DMS53 treated with DMSO at 0.1 percent for 48 hours (cell line): Measurements from ENCODE around the gene BPIFB3.
A peak's percentile ranks its signal among the peaks of the same experiment; 100 is the strongest.
"Not testable (repeated sequence)": the region's sequence is repeated elsewhere in the genome, so short reads cannot be mapped to it uniquely, and the experiment has no call there.

Source experiments
- DNase-seq: peaks from one replicate; lab custom pipeline; 2025; ENCODE audit not compliant: unreplicated experiment; lab: John Stamatoyannopoulos, UW

BPIFB3 gene

GRCh38 chr20:33083544-33084340 is 30.0 kb downstream of the BPIFB3 start:
- DNase-seq, result no peak

- no peak for DNase-seq
Measured at GRCh38 chr20:33084722-33085121, 31.0 kb downstream of the BPIFB3 start.

DNA sequence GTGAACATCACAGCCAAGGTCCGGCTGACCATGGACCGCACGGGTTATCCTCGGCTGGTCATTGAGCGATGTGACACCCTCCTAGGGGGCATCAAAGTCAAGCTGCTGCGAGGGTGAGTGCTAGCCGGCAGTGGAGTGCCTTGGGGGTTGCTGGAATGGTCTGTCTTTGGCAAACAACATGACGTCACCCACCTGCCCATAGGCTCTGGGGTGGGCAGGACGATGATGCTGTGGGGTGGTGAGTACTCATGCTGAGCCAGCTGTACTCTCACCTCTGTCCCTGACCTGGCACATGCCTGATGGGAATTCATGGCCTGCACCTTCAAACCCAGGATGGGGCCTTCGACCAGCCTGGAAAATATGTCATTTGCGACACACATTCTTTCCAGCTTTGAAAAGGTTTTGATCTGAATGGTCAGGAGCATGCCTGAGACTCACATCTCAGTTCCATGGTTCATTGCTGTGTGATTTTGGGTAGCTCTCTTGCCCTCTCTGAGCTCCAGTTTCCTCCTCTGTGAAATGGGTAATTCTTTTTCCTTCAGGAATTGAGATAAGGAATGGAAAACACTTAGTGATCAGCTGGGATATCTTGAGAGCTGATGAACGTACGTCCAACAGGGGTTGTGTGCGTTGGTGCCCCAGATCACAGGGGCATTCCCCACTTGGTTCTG is 32.5 kb downstream of the BPIFB3 start:
- no peak for DNase-seq

DNA sequence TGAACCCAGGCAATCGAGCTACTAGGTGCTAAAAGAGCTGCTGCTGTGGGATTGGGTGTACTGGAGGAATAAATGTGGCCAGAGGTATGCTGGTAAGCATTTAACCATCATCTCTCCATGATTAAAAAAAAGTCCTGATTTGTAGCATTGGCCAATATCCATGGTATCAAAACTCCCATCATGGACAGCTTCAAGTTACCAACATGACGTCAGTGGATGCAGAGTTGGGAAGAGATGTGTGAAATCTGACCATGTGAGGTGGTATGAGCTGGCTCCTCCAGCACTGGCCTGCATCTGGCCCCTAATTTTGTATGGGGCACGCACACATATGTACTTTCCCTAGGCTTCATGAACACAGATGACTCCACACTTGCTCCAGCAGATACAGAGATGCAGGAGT is 37.4 kb downstream of the BPIFB3 start:
- no peak for DNase-seq

GRCh38 chr20:33091693-33092092 is 38.0 kb downstream of the BPIFB3 start:
- no peak for DNase-seq

DNA sequence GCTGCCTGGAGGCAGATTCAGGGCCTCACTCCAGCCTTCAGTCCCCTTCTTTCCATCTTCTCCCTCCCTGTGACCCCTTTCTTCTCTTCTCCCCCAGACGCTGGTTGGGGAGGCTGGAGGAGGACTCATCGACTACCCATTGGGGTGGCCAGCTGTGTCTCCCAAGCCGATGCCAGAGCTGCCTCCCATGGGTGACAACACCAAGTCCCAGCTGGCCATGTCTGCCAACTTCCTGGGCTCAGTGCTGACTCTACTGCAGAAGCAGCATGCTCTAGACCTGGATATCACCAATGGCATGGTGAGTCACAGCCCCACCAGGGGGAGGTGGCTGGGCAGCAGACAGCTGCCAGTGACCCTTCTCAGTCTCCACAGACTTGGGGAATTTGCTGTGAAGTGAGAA is 38.7 kb downstream of the BPIFB3 start:
- DNase-seq, result no peak

GRCh38 chr20:33093074-33093473 is 39.4 kb downstream of the BPIFB3 start:
- DNase-seq, result no peak

GRCh38 chr20:33093582-33093981 is 39.9 kb downstream of the BPIFB3 start:
- no peak for DNase-seq

DNA sequence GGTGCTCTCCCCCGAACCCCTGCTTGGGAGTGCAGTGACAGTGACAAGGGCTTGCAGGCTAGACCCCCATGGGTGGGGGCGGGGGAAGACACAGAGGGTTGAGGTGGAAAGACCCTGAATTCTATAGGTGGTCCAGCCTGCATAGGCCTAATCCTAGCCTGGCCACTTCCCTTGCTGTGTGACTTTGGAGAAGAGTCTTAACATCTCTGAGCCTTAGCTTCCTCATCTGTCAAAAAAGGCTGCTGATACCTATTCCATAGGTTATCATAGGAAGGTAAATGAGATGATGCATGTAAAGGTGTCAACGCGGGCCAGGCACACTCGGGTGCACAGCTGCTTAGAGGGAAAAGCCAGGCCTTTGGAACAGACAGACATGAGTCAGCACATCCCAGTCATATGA is 41.5 kb downstream of the BPIFB3 start:
- no peak for DNase-seq

DNA sequence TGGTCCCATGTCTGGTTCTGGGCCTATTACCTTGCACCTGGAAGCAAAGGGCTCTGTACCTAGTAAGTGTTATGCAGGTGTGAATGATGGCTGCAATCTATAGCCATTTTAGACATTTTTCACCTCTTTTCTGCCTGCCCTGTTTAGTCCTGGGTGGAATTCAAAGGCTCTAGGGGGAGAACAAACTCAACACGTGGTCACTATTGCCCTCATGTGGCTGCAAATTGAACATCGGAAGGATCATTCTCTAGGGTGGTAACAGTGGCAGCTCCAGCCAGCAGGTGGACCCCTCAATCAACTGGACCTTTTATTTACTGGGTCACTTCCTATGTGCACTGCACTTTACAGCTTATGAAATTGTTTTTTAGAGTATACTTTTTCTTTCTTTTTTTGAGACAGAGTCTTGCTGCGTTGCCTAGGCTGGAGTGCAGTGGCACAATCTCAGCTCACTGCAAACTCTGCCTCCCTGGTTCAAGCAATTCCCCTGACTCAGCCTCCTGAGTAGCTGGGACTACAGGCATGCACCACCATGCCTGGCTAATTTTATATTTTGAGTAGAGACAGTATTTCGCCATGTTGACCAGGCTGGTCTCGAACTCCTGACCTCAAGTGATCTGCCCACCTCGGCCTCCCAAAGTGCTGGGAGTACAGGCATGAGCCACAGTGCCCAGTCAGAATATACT is 42.3 kb downstream of the BPIFB3 start:
- DNase-seq, result peak; percentile 5

- DNase-seq, result no peak
Measured at GRCh38 chr20:33097001-33097400, 43.3 kb downstream of the BPIFB3 start.

- DNase-seq, result no peak
Measured at GRCh38 chr20:33099843-33100538, 46.3 kb downstream of the BPIFB3 start.

DNA sequence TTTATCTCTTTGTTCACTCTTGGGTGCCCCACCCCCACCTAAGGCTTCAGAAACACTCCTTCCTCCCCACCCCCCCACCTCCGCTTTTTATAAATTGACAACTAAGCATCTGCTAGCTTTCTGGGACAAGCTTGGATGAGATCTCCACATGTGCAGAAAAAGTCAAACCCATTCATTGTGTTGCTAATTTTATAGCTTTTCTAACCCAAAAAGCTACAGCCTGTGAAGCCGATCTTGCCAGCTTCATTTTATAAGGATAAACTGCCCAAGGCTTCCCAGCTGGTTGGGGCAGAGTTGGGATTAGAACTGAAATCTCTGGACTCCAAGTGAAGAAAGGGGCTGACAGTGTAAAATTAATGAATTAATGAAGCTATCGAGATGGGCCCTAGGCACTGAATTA is 49.9 kb downstream of the BPIFB3 start:
- DNase-seq, result no peak

DNA sequence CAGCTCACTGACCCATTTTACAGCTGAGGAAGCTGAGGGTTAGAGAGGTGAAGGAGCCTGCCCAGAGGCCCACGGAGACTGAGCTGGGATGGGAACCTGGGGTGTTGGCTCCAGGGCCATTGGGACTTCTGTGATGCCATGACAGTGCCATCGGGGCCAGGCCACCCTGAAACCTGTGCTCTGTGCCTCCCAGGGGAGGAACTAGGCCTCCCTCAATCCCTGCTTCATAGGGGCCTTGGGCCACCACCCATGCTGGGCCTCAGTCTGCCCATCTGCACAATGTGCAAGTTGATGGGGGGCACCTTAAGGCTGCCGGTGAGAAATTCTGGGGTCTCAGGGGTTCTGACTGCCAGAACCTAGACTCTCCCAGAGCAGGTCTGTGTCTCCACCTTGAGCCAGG is 50.6 kb downstream of the BPIFB3 start:
- DNase-seq, result no peak

GRCh38 chr20:33105316-33105924 is 51.7 kb downstream of the BPIFB3 start:
- no peak for DNase-seq

GRCh38 chr20:33106058-33106620 is 52.4 kb downstream of the BPIFB3 start:
- DNase-seq, result not testable (repeated sequence)

- no peak for DNase-seq
Measured at GRCh38 chr20:33108661-33109060, 55.0 kb downstream of the BPIFB3 start.

- DNase-seq, result no peak
Measured at GRCh38 chr20:33110147-33110825, 56.6 kb downstream of the BPIFB3 start.

- DNase-seq, result no peak
Measured at GRCh38 chr20:33111306-33111705, 57.6 kb downstream of the BPIFB3 start.
